HL-60 (cell line): ENCODE measurements around the gene LBR.

Experiments
- CTCF ChIP-seq: IDR thresholded peaks from one replicate; pipeline ENCODE4 v1.5.1; 2011; ENCODE audit warnings: low read length, control low read depth, inconsistent platforms; ENCODE audit not compliant: insufficient read depth
- POLR2AphosphoS5 ChIP-seq: IDR thresholded peaks from 2 replicates; pipeline ENCODE4 v1.6.1; 2012; ENCODE audit warnings: low read depth
- REST ChIP-seq: IDR thresholded peaks from 2 replicates; pipeline ENCODE4 v1.6.1; 2012; ENCODE audit warnings: low read depth; ENCODE audit not compliant: insufficient replicate concordance

GRCh38 chr1:225415307-225415706 is 12.5 kb downstream of the LBR start:
- TF ChIP-seq CTCF, result no peak
- no peak for TF ChIP-seq POLR2AphosphoS5
- no peak for TF ChIP-seq REST
